HG03066 (cell line): ENCODE measurements around the gene CMTM1.
"Not testable (repeated sequence)": the region's sequence is repeated elsewhere in the genome, so short reads cannot be mapped to it uniquely, and the experiment has no call there.

Experiments used
- ATAC-seq: cut with Tn5 transposase; IDR thresholded peaks from one replicate; pipeline ENCODE4 v1.9.1; 2021; ENCODE audit warnings: low read depth; ENCODE audit not compliant: unreplicated experiment

CMTM1 gene

GRCh38 chr16:66588981-66589713 is 22.9 kb downstream of the CMTM1 start:
- ATAC-seq: no peak

GRCh38 chr16:66590322-66590721 is 24.1 kb downstream of the CMTM1 start:
- ATAC-seq: no peak

- no peak for ATAC-seq
These were observed 24.8 kb downstream of the CMTM1 start for GRCh38 chr16:66591018-66591417.

- ATAC-seq: no peak
These were observed 26.0 kb downstream of the CMTM1 start for GRCh38 chr16:66592241-66592640.

GRCh38 chr16:66592814-66593213 is 26.6 kb downstream of the CMTM1 start:
- ATAC-seq: no peak

GRCh38 chr16:66594739-66595138 is 28.5 kb downstream of the CMTM1 start:
- ATAC-seq: no peak

- not testable (repeated sequence) for ATAC-seq
These were observed 30.3 kb downstream of the CMTM1 start for GRCh38 chr16:66596559-66596958.

GRCh38 chr16:66596986-66597848 is 31.0 kb downstream of the CMTM1 start:
- ATAC-seq: no peak

- no peak for ATAC-seq
These were observed 31.9 kb downstream of the CMTM1 start for GRCh38 chr16:66598111-66598510.

GRCh38 chr16:66599726-66600125 is 33.5 kb downstream of the CMTM1 start:
- no peak for ATAC-seq

- no peak for ATAC-seq
These were observed 34.2 kb downstream of the CMTM1 start for GRCh38 chr16:66600477-66600876.

GRCh38 chr16:66601471-66601870 is 35.2 kb downstream of the CMTM1 start:
- ATAC-seq: no peak

GRCh38 chr16:66603537-66604375 is 37.5 kb downstream of the CMTM1 start:
- no peak for ATAC-seq

GRCh38 chr16:66604376-66605176 is 38.3 kb downstream of the CMTM1 start, which contains the start of gene CMTM3:
CMTM3 (plus strand) TSS chr16:66604704; CDS start chr16:66604806, 102 bp downstream.
- peak; percentile 50 for ATAC-seq

GRCh38 chr16:66605177-66605978 is 39.1 kb downstream of the CMTM1 start:
- ATAC-seq: peak; percentile 8

GRCh38 chr16:66605979-66606751 is 39.9 kb downstream of the CMTM1 start:
- peak; percentile 46 for ATAC-seq

GRCh38 chr16:66608241-66609138 is 42.3 kb downstream of the CMTM1 start:
- ATAC-seq: peak; percentile 28
